Activated CD8-positive, alpha-beta T cell treated with anti-CD3 and anti-CD28 coated beads for 36 hours (primary cell): Measurements from ENCODE around the gene FMNL2. TPM values are rescaled to one million over a fixed set of nuclear protein-coding genes. Genes with fewer than 3 reads are reported as not detected.

ENCODE experiments used
- ATAC-seq: fragments of 200-7000 bp; cut with Tn5 transposase; one replicate; pipeline ENCODE4 v1.10.0; 2021; ENCODE audit warnings: mild to moderate bottlenecking, moderate library complexity
- CTCF ChIA-PET: fragments of 350-600 bp; sonication (Branson Sonifier 250); formaldehyde crosslinking; loops from one replicate; lab custom pipeline; 2021; ENCODE audit warnings: antibody characterized with exemption; lab: Charles Lee
- POLR2A ChIA-PET: fragments of 350-600 bp; sonication (Branson Sonifier 250); formaldehyde crosslinking; loops from one replicate; lab custom pipeline; 2021; ENCODE audit warnings: antibody characterized with exemption; lab: Charles Lee
- DNase-seq: peaks from one replicate; pipeline ENCODE4 v3.0.0-alpha.2; 2020
- H3K27ac Mint-ChIP-seq: one replicate; pipeline ENCODE4 v1.8.0; 2021; ENCODE audit warnings: mild to moderate bottlenecking, mixed read lengths
- H3K27me3 Mint-ChIP-seq: one replicate; pipeline ENCODE4 v1.8.0; 2021; ENCODE audit warnings: mixed read lengths
- H3K36me3 Mint-ChIP-seq: one replicate; pipeline ENCODE4 v1.8.0; 2021; ENCODE audit warnings: low read depth, mixed read lengths
- H3K4me1 Mint-ChIP-seq: one replicate; pipeline ENCODE4 v1.8.0; 2021; ENCODE audit warnings: low read depth, mixed read lengths
- H3K4me3 Mint-ChIP-seq: one replicate; pipeline ENCODE4 v1.8.0; 2021; ENCODE audit warnings: mild to moderate bottlenecking, moderate library complexity, mixed read lengths
- H3K9me3 Mint-ChIP-seq: one replicate; pipeline ENCODE4 v1.8.0; 2021; ENCODE audit warnings: mixed read lengths
- intact Hi-C: fragments of 100-400 bp; cut with micrococcal nuclease; formaldehyde crosslinking; loops from one replicate; pipeline ENCODE4 v1.10.0; 2022
- total RNA-seq, 2 experiments: library from RNA; stranded (reverse); gene quantifications; one replicate each; pipeline ENCODE4 v1.2.3, GENCODE V29; 2021
- TF ChIP-seq, protein P1 (sequence below): fragments of 200-600 bp; IDR thresholded peaks from one replicate; pipeline ENCODE4 v1.8.0; 2022; ENCODE audit warnings: antibody characterized with exemption, mild to moderate bottlenecking

FMNL2 gene
- total RNA-seq, 2 experiments from 2014 or later: 1.1 TPM

DNA sequence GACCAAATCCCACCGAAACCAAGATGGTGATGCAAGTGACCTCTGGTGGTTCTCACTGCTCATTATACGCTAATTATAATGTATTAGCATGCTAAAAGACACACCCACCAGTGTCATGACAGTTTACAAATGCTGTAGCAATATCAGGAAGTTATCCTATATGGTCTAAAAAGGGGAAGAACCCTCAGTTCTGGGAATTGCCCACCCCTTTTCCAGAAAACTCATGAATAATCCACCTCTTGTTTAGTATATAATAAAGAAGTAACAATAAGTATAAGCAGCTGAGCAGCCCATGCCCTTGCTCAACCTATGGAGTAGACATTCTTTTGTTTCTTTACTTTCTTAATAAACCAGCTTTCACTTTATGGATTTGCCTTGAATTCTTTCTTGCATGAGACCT, 31.0 kb upstream of the FMNL2 start:
- H3K4me3 Mint-ChIP-seq: no peak overlapping the region

DNA sequence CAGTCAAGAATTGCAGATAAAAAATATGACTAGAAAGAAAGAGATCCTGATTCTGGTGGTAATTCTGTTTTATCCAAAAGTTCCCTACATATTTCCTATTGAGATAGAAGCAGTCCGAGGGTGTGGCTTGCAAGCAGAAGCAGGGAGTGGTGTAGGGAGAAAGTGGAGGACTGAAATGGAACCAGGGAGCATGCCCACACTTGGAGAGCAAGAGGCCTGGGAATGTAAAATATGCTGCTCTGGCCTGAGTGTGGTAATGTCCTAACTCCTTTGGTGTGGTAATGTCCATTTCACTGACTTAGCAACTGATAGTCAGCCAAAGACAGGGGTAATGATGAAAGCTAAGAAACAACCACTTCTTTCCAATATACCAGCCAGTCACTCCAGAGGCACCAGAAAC, 30.1 kb upstream of the FMNL2 start:
- H3K27me3 Mint-ChIP-seq: peaks cover 11% of the 10 kb centered on the region
- no peaks in the 10 kb centered on the region for H3K9me3 Mint-ChIP-seq
- POLR2A ChIA-PET: no interaction called here
- DNase-seq: no peak
- no peak for ATAC-seq
- intact Hi-C loops: no loop called here
- no peaks in the 10 kb centered on the region for H3K4me1 Mint-ChIP-seq
- CTCF ChIA-PET: no interaction called here
- H3K27ac Mint-ChIP-seq: no peak overlapping the region
- H3K4me3 Mint-ChIP-seq: no peak overlapping the region
- TF ChIP-seq, protein P1, sequence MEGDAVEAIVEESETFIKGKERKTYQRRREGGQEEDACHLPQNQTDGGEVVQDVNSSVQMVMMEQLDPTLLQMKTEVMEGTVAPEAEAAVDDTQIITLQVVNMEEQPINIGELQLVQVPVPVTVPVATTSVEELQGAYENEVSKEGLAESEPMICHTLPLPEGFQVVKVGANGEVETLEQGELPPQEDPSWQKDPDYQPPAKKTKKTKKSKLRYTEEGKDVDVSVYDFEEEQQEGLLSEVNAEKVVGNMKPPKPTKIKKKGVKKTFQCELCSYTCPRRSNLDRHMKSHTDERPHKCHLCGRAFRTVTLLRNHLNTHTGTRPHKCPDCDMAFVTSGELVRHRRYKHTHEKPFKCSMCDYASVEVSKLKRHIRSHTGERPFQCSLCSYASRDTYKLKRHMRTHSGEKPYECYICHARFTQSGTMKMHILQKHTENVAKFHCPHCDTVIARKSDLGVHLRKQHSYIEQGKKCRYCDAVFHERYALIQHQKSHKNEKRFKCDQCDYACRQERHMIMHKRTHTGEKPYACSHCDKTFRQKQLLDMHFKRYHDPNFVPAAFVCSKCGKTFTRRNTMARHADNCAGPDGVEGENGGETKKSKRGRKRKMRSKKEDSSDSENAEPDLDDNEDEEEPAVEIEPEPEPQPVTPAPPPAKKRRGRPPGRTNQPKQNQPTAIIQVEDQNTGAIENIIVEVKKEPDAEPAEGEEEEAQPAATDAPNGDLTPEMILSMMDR: no peak
- H3K36me3 Mint-ChIP-seq: no peaks in the 10 kb centered on the region

More for the DNA sequence above, 31.0 kb upstream of the FMNL2 start:
- DNase-seq: no peak
- POLR2A ChIA-PET: no interaction called here
- ATAC-seq: no peak
- no peaks in the 10 kb centered on the region for H3K9me3 Mint-ChIP-seq
- intact Hi-C loops: no loop called here
- H3K36me3 Mint-ChIP-seq: no peaks in the 10 kb centered on the region
- no peaks in the 10 kb centered on the region for H3K4me1 Mint-ChIP-seq
- CTCF ChIA-PET: no interaction called here
- TF ChIP-seq, protein P1: no peak
- peaks cover 11% of the 10 kb centered on the region for H3K27me3 Mint-ChIP-seq
- no peak overlapping the region for H3K27ac Mint-ChIP-seq

DNA sequence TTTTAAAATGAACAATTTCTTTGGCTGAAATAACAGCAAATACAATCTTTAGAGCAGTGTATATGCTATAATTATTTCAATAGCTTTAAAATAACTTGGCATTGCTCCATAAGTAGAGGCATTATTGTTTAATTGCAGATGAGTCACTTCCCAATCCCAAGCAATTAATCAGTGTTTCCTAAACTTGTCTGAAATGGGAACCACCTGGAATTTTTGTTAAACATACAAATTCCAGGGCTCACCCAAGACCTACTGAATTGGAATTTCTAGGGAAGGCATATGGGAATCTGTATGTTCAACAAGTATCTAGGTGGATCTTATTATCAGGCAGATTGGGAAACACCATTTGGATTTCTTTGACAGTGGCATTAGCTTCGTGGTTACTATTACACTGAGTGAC, 27.1 kb upstream of the FMNL2 start:
- intact Hi-C loops: no loop called here
- no peak overlapping the region for H3K4me3 Mint-ChIP-seq
- no peaks in the 10 kb centered on the region for H3K9me3 Mint-ChIP-seq
- H3K4me1 Mint-ChIP-seq: no peaks in the 10 kb centered on the region
- POLR2A ChIA-PET: interaction anchor here (0.5 kb wide), 1 partner anchor 327 kb away, joined by 3 read pairs; no protein-coding TSS in a partner anchor
- no peak for ATAC-seq
- H3K27me3 Mint-ChIP-seq: peaks cover 7% of the 10 kb centered on the region
- no peak for DNase-seq
- no peaks in the 10 kb centered on the region for H3K36me3 Mint-ChIP-seq
- TF ChIP-seq, protein P1: no peak
- CTCF ChIA-PET: no interaction called here
- no peak overlapping the region for H3K27ac Mint-ChIP-seq

DNA sequence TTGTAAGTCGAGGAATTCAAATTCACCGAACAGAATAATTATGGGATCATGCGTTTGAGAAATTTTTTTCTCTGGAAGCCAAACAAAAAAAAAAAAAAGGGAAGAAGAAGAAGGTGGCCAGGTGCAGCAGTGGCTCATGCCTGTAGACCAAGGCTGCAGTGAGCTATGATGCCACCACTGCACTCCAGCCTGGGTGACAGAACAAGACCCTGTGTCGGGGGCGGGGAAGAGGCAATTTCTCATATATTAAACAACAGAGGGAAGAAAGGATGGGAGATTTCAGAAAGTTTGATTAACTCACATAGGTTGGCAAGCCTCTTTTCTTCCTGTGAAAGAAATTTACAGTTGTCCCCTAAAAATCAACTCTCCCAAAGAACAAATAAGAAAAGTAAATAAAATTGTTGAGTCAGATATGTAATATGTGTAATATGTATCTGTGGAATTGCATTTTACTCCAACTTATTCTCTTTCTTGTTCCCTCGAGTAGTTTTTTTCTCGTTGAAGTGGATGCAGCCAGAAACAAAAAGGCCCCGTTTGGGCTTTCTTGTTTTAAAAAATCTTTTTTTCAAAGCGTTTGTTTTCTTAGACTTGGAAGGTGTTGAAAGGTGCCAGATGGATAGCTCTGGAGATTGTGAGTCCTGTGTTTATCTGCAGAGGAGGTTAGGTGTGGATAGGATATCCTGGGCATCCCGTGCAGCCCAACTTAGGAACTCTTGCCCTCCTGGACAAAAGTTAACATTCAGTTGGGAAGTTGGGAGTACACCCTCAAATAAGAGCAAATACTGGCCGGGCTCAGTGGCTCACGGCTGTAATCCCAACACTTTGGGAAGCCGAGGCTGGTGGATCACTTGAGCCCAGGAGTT, 25.4 kb upstream of the FMNL2 start:
- H3K36me3 Mint-ChIP-seq: no peaks in the 10 kb centered on the region
- ATAC-seq (no peak), DNase-seq (no peak)
- no peaks in the 10 kb centered on the region for H3K4me1 Mint-ChIP-seq
- intact Hi-C loops: no loop called here
- H3K4me3 Mint-ChIP-seq: no peak overlapping the region
- TF ChIP-seq, protein P1: no peak
- H3K9me3 Mint-ChIP-seq: no peaks in the 10 kb centered on the region
- POLR2A ChIA-PET: no interaction called here
- peaks cover 1% of the 10 kb centered on the region for H3K27me3 Mint-ChIP-seq
- no peak overlapping the region for H3K27ac Mint-ChIP-seq
- CTCF ChIA-PET: no interaction called here

DNA sequence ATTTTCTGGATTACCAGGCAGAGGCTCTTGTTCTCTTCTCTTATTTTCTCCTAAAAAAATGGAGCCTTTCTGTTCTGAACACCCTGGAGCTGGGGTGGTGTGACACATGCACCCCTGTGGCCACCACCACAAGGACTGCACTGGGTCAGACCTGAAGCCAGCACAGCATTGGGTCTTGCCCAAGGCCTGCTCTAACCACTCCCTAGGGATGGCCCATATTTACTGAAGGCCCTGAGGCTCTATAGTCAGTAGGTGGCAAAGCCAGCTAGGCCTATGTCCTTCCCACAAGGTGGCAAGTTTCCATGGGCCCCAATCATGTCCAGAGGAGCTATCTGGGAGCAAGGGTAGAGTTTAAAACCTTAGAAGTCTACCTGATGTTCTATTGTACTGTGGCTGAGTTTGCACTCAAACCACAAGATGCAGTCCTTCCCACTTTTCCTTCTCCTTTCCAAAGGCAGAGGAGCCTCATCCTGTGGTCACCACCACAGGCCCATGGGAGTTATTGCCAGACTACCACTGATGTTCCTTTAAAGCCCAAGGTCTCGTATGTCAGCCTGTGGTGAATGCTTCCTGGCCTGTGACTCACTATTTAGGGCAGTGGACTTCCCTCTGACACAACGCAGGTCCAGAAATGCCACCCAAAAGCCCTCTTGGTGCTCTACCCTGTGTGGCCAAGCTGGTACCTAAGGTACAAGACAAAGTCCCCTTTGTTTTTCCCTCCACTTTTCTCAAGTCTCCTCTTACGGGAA, 15.0 kb upstream of the FMNL2 start:
- H3K4me3 Mint-ChIP-seq: no peak overlapping the region
- CTCF ChIA-PET: no interaction called here
- no peaks in the 10 kb centered on the region for H3K27me3 Mint-ChIP-seq
- no peak overlapping the region for H3K27ac Mint-ChIP-seq
- no peaks in the 10 kb centered on the region for H3K4me1 Mint-ChIP-seq
- no peaks in the 10 kb centered on the region for H3K36me3 Mint-ChIP-seq
- TF ChIP-seq, protein P1: no peak
- intact Hi-C loops: no loop called here
- DNase-seq (no peak), ATAC-seq (no peak)
- POLR2A ChIA-PET: no interaction called here
- H3K9me3 Mint-ChIP-seq: no peaks in the 10 kb centered on the region
